ENCODE results near the gene MAOB.
"Not testable (repeated sequence)": the region's sequence is repeated elsewhere in the genome, so short reads cannot be mapped to it uniquely, and the experiment has no call there.

MAOB gene

GRCh38 chrX:43750248-43750676 is 132.0 kb downstream of the MAOB start:
- DNase-seq = peak; percentile 5 to 20

GRCh38 chrX:43747476-43747875 is 134.8 kb downstream of the MAOB start:
- no peak for DNase-seq

- no peak for DNase-seq
Measured at GRCh38 chrX:43745938-43746721, 136.1 kb downstream of the MAOB start.

DNA sequence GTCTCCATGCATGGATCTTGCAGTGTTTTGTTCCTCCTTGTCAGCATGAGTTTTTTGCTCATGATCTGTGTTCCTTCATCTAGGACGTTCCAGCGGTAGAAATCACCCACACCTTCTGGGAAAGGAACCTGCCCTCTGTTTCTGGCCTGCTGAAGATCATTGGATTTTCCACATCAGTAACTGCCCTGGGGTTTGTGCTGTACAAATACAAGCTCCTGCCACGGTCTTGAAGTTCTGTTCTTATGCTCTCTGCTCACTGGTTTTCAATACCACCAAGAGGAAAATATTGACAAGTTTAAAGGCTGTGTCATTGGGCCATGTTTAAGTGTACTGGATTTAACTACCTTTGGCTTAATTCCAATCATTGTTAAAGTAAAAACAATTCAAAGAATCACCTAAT is 138.0 kb downstream of the MAOB start:
- DNase-seq = no peak

DNA sequence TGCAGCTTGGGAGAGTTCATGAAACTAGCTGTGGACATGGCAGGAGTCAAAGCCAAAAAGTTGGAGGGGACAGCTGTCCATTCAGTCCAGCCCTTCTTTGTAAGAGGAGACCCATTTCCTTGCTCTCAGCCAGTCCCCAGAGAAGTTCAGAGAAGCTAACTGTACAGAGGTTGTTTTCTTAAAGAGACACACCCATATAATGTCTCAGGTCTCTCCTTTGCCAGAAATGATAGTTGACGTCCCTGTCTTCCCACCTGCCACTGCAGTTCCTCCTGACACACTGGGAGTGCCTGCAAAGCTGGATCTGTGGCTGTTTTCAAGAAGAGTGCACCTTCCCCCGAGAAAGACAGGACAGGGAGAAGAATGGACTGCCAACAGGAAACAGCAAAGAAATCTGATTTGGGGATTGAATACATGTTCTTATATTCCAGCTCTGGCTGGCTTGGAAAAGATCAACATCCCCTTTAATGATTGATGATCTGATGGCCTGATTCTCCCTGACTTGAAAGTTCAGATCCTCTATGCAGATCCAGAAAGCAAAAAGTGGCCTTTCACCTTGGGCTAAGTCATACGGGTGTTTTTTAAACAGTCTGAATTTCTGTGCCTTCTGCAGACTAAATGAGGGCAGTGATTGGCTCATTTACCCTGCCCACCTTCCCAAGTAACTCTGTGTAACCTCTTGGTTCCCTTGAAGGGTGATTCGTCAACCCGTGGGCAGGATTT is 139.0 kb downstream of the MAOB start:
- no peak for DNase-seq

DNA sequence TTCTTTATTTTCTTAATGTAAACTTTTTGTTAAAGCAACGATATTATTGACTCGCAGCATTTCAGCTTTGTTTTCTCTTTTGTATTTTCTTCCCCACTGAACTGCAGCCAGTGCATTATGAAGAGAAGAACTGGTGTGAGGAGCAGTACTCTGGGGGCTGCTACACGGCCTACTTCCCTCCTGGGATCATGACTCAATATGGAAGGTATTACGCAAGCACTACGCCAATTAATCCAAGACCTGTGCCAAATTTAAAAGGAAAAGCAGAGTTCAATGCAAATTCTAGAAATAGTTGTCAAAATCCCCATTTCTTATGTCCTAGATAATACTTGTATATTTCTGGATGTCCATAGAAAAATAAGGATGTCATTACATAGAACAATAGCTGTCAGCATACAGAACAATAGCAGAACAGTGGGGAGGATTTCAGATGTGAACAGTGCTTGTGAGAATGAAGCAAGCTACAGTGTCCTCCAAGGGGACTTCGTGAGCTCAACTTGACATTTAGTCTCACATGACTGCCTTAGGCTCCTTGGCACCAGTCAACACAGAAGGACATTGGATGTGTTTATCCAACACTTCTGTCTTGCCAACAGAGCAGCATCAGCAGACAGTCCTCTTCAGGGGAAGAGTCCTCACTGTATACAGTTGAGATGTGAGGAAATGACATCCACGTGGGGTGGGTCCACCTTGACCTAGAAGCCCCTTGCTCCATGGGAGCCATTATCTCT is 140.2 kb downstream of the MAOB start:
- no peak for DNase-seq

DNA sequence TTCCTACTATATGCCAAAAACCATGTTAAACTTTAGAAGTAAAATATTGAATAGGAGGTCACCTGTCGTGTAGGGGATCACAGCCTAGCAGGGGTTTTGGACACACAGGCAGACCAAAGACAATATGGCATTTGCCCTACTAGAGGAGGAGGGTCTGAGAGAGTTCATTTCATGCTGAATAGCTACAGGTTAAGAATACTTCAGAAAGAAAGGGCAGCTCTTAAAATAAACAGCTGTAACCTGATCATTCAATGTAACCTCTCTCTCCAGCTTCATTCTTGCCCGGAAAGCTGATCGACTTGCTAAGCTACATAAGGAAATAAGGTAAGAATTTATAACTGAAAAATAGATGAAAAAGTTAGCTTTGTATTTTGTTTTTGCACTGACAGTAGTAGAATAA is 146.3 kb downstream of the MAOB start:
- no peak for DNase-seq

GRCh38 chrX:43735534-43735933 is 146.7 kb downstream of the MAOB start:
- DNase-seq = no peak

GRCh38 chrX:43734444-43734843 is 147.8 kb downstream of the MAOB start:
- DNase-seq = no peak

DNA sequence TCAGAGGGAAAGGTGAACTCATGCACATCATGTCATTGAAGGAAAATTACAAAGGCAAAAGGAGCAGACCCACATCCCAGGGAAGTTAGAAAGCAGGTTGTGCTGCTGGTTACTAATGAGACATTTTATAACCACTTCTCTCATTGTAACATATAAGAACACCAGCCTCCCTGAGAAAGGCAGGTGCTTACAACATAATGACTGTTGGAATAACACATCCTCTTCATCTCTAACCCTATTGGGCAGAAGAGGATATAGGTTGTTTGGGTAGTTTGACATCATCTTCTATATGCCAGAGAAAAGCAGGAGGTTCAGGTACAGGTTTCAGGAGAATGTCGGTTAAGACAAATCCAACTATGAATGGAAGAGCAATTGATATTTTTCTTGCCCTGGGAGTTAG is 148.6 kb downstream of the MAOB start:
- DNase-seq = no peak

DNA sequence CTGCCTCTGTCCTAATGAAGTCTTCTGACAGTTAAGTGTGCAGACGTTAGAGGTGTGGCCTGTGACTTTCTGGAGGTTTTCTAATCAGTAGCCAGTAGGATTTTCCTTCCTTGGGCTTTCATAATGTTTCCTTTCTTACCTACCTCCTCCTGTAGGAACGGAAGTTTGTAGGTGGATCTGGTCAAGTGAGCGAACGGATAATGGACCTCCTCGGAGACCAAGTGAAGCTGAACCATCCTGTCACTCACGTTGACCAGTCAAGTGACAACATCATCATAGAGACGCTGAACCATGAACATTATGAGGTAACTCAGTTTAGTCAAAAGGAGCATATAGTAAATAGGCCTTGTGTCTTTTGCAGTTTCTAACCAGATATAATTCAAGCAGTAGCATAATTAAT is 151.2 kb downstream of the MAOB start:
- DNase-seq = no peak

DNA sequence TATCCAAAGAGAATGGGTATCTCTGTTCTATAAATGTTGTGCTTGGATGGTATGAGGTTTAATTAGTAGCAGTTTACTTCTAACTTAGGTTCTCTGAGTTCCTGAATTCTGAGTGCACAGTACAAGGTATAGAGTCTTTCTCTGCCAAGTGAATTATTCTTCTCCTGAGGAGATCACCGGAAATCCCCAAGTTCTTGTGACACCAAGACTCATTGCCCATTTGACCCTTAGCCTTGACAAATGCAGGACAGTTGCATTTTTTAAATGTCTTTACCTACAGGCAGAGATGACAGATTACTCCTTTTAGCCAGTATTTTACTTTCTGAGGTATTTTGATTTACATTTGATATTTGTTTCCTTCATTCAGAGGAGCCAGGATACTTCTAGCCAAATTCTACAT is 153.3 kb downstream of the MAOB start:
- DNase-seq = no peak

DNA sequence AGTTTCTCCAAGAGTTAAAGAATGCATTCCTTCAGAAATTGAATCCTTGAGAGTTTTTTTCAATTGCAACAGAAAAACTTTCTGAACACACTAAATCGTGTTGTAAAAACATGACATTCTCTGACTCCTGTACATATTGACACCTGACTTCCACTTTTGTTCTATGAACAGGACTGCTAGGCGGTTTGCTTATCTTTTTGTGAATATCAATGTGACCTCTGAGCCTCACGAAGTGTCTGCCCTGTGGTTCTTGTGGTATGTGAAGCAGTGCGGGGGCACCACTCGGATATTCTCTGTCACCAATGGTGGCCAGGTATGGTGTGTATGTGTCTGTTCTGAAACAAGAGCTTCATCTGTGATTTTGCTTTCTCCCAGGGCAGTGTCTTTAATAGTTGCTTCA is 154.2 kb downstream of the MAOB start:
- no peak for DNase-seq

DNA sequence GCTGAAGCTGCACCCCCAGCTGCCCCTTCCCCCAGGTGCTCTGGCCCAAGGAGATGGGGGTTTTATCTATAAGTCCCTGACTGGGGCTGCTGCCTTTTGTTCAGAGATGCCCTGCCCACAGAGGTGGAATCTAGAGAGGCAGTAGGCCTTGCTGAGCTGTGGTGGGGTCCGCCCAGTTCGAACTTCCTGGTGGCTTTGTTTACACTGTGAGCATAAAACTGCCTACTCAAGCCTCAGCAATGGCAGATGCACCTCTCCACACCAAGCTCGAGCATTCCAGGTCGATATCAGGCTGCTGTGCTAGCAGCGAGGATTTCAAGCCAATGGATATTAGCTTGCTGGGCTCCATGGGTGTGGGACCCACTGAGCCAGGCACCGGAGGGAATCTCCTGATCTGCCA is 155.0 kb downstream of the MAOB start:
- not testable (repeated sequence) for DNase-seq

DNA sequence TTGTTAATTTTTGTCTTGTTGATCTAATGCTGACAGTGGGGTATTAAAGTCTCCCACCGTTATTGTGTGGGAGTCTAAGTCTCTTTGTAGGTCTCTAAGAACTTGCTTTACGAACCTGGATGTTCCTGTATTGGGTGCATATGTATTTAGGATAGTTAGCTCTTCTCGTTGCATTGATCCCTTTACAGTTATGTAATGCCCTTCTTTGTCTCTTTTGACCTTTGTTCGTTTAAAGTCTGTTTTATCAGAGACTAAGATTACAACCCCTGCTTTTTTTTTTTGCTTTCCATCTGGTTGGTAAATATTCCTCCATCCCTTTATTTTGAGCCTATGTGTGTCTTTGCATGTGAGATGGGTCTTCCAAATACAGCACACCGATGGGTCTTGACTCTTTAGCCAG is 157.0 kb downstream of the MAOB start:
- DNase-seq = not testable (repeated sequence)

DNA sequence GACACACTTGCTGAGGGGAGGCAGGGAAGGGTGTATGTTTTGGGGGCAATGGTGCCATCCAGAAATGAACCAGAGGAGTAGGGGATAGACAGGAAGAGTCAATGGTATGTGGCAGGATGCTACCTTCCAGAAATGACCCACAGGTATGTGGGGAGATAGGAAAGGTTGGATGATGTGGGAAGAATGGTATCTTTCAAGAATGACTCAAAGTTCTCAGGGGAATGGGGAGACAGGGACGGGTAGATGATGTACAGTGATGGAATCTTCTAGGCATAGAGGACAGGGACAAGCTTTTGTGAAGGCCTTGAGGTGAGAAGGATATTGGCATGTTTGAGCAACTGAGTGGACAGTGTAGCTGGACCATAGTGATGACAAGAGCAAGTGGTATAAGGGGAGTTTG is 161.3 kb downstream of the MAOB start:
- no peak for DNase-seq

- DNase-seq = no peak
Measured at GRCh38 chrX:43720082-43720481, 162.2 kb downstream of the MAOB start.

- no peak for DNase-seq
Measured at GRCh38 chrX:43718956-43719355, 163.3 kb downstream of the MAOB start.

DNA sequence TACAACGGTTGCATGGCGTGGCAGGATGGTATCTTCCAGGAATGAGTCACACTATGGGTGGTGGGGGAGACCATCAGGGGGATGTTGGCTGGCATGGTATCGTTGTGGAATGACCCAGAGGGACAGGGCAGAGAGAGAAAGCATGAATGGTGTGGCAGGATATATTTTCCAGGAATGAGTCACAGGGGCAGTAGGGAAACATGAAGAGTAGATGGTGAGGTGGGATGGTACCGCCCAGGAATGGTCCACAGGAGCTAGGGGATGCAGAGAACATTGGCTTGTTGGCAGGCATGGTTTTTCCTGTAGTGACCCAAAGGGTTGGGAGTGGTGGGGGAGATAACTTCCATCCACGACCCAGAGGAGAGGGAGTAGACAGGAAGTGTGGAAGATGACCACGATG is 163.7 kb downstream of the MAOB start:
- DNase-seq = no peak

GRCh38 chrX:43718081-43718480 is 164.2 kb downstream of the MAOB start:
- DNase-seq = no peak

GRCh38 chrX:43717161-43717560 is 165.1 kb downstream of the MAOB start:
- no peak for DNase-seq

DNA sequence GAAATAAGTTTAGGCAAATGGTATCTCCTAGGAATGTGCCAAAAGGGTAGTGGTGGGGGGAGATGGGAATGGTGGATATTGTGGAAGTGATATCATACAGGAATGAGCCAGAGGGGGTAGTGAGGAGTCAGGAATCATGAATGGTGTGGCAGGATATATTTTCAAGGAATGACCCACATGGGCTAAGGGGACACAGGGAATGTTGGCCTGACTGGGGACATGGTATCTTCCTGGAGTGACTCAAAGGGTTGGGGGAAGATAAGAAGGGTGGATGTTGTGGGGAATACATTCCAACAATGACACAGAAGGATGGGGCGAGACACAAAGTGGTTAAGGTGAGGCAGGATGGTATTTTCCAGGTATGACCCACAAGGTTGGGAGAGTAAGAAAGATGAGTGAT is 165.6 kb downstream of the MAOB start:
- DNase-seq = no peak
